Measurements from ENCODE around the gene FKBP10. TPM values are rescaled to one million over a fixed set of nuclear protein-coding genes. Genes with fewer than 3 reads are reported as not detected.

Gene FKBP10, protein sequence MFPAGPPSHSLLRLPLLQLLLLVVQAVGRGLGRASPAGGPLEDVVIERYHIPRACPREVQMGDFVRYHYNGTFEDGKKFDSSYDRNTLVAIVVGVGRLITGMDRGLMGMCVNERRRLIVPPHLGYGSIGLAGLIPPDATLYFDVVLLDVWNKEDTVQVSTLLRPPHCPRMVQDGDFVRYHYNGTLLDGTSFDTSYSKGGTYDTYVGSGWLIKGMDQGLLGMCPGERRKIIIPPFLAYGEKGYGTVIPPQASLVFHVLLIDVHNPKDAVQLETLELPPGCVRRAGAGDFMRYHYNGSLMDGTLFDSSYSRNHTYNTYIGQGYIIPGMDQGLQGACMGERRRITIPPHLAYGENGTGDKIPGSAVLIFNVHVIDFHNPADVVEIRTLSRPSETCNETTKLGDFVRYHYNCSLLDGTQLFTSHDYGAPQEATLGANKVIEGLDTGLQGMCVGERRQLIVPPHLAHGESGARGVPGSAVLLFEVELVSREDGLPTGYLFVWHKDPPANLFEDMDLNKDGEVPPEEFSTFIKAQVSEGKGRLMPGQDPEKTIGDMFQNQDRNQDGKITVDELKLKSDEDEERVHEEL
- total RNA-seq = 1.3 and 1.4 TPM in 2 replicates

DNA sequence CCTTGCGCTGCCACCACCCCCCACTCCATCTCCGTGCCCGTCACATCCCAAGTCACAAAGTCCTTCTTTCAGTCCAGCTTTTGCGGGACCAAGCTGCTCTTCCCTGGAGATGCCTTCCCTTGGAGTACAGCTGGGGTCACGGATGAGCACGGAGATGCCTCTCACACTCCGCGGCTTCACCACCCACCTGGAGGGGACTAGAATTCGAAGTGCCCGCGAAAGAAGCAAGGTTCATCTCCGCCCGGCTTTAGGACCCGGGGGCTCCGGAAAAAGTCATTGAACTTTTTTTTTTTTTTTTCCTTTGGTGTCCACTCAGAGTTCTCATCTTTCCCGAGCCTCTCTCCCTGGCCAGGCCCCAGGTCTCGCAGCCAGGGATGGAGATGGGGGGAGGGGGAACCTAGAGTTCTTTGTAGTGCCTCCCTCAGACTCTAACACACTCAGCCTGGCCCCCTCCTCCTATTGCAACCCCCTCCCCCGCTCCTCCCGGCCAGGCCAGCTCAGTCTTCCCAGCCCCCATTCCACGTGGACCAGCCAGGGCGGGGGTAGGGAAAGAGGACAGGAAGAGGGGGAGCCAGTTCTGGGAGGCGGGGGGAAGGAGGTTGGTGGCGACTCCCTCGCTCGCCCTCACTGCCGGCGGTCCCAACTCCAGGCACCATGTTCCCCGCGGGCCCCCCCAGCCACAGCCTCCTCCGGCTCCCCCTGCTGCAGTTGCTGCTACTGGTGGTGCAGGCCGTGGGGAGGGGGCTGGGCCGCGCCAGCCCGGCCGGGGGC, at the start of gene FKBP10:
FKBP10 (plus strand) TSS at position 624 of the 771 bp plus-strand sequence; CDS start at position 655, 31 bp downstream.
- H3K4me1 Mint-ChIP-seq (ENCODE audit: low read depth) = peaks cover 8% of the 10 kb centered on the region
- intact Hi-C loops (cut with micrococcal nuclease) = no loop called here
- no peak for DNase-seq (ENCODE audit: low spot score)

DNA sequence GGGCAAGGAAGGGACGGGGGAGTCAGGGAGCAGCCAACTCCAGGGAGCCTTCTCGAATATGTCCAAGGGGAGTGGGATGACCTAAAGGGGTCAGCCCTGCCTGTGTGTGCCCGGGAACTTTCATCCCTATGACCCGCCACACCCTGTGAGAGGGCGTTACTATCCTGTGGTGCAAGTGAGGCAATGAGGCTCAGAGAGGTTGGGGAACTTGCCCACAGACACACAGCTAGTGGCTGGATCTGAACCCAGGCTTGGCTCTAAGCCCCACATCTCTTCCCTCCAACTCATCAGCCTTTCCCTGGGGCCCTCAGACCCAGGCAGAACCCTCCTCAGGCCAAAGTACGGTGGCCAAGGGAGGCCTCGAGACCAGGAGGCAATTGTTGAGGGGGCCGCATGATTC, 49.5 kb upstream of the FKBP10 start:
- no peak overlapping the region for H3K4me3 Mint-ChIP-seq (ENCODE audit: low read depth)
- intact Hi-C loops (cut with micrococcal nuclease) = no loop called here
- no peaks in the 10 kb centered on the region for H3K9me3 Mint-ChIP-seq
- no peak for DNase-seq (ENCODE audit: low spot score)
- no peak overlapping the region for H3K27ac Mint-ChIP-seq
- no peaks in the 10 kb centered on the region for H3K4me1 Mint-ChIP-seq (ENCODE audit: low read depth)
- H3K27me3 Mint-ChIP-seq (ENCODE audit: low read depth) = no peaks in the 10 kb centered on the region
- H3K36me3 Mint-ChIP-seq (ENCODE audit: low read depth) = no peaks in the 10 kb centered on the region

More for the DNA sequence above, at the start of gene FKBP10:
- Mint-ChIP-seq H3K4me3 (ENCODE audit: low read depth) (peak within 1 kb of the TSS; percentile 86), H3K27ac (peak within 1 kb of the TSS; percentile 58), H3K27me3 (ENCODE audit: low read depth) (peaks cover 14% of the 10 kb centered on the region), H3K9me3 (no peaks in the 10 kb centered on the region), H3K36me3 (ENCODE audit: low read depth) (peaks cover 4% of the 10 kb centered on the region)

DNA sequence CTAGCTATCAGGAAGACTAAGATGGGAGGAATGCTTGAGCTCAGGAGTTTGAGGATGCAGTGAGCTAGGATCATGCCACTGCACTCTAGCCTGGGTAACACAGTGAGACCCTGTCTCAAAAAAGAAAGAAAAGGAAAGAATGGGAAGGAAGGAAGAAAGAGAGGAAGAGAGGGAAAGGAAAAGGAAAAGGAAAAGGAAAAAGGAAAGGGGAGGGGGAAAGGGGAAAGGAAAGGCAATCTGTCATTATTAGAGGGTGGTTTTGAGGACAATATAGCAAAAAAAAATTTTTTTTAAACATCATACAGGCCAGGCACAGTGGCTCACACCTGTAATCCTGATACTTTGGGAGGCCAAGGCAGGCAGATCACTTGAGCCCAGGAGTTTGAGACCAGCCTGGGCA, 46.7 kb upstream of the FKBP10 start:
- Mint-ChIP-seq H3K9me3 (no peaks in the 10 kb centered on the region), H3K36me3 (ENCODE audit: low read depth) (no peaks in the 10 kb centered on the region), H3K27ac (no peak overlapping the region), H3K4me3 (ENCODE audit: low read depth) (no peak overlapping the region), H3K27me3 (ENCODE audit: low read depth) (no peaks in the 10 kb centered on the region), H3K4me1 (ENCODE audit: low read depth) (no peaks in the 10 kb centered on the region)
- DNase-seq (ENCODE audit: low spot score) = no peak
- intact Hi-C loops (cut with micrococcal nuclease) = no loop called here

DNA sequence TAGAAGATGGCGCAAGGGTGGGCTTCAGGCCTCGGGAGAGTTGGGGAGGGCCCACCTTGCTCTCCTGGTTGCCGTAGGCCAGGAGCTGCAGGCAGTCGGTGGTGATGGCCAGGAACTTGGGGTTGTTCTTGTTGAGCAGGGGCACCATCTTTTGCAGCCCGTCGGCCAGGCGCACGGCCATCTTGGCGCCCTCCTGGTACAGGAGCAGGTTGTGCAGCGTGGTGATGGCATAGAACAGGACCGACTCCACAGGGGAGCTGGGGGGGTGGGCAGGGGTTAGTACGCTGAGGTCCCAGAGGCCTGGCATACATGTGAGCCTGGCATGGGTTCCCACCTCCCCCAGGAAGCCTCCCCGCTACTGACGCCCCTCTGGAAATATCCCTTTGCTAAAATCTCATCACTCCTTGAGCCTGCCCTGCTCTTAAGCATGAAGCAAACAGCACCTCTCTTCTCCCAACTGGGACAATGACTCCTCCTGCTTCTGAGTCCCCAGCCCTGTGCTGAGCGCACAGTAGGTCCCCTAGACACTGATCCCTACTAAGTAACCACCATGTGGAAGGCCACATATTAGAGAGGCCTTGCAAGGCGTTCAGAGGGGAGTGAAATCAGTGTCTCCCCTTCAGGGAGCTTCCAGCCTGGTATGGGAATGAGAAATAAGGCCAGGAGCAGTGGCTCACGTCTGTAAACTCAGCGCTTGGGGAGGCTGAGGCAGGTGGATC, 45.3 kb upstream of the FKBP10 start:
- H3K4me1 Mint-ChIP-seq (ENCODE audit: low read depth) = no peaks in the 10 kb centered on the region
- no peaks in the 10 kb centered on the region for H3K27me3 Mint-ChIP-seq (ENCODE audit: low read depth)
- no peak overlapping the region for H3K27ac Mint-ChIP-seq
- no peak for DNase-seq (ENCODE audit: low spot score)
- intact Hi-C loops (cut with micrococcal nuclease) = no loop called here
- no peak overlapping the region for H3K4me3 Mint-ChIP-seq (ENCODE audit: low read depth)
- no peaks in the 10 kb centered on the region for H3K9me3 Mint-ChIP-seq
- no peaks in the 10 kb centered on the region for H3K36me3 Mint-ChIP-seq (ENCODE audit: low read depth)

DNA sequence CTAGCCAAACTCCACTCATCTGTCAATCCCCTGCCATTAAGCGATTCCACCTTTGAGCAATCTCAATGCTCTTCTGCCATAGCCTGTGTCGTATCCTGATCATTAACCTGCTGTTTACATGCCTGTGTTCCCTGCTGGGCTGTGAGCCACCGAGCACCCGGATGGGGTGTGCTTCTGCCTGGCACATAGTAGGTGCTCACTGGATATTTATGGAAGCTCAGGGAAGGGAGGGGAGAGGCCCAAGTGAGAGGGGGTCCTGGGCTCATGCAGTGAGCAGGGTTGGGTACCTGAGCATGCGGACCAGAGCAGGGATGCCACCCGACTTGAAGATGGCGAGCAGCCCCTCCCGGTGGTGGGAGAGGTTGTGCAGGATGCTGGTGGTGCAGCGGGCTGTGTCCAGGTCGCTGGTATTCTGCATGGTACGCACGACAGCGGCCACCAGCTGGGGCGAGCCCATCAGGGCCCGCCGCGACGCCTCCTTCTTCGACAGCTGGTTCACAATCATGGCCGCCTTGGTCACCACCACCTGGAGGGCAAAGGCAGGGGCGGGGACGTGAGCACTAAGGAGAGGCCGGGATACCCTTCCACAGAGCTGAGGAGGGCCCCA, 44.0 kb upstream of the FKBP10 start:
- Mint-ChIP-seq H3K36me3 (ENCODE audit: low read depth) (no peaks in the 10 kb centered on the region), H3K27me3 (ENCODE audit: low read depth) (no peaks in the 10 kb centered on the region), H3K9me3 (no peaks in the 10 kb centered on the region), H3K27ac (no peak overlapping the region), H3K4me3 (ENCODE audit: low read depth) (no peak overlapping the region), H3K4me1 (ENCODE audit: low read depth) (no peaks in the 10 kb centered on the region)
- intact Hi-C loops (cut with micrococcal nuclease) = no loop called here
- DNase-seq (ENCODE audit: low spot score) = no peak

DNA sequence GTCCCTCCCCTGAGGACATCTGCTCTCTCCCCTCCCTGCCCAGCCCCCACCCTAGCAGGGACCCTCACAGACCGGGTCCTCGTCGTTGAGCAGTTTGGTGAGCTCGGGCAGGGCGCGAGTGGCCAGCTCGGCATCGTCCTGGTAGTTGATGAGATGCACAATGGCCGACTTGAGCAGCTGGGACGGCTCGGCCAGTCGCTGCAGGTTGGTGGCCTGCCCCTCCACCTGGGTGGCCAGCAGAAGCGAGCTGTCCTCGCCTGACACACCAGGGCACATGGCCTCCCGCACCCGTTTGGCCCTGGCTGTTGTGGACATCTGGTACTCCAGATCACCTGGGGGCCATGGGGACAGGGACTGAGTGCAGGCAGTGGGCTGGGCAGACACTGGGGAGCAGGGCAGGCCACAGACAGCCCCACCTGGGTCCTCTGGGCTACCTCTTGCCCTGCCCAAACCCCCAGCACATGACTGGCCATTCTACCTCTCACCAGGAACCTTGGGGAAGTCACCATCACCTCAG, 43.4 kb upstream of the FKBP10 start:
- H3K4me3 Mint-ChIP-seq (ENCODE audit: low read depth) = no peak overlapping the region
- H3K27ac Mint-ChIP-seq = no peak overlapping the region
- no peaks in the 10 kb centered on the region for H3K36me3 Mint-ChIP-seq (ENCODE audit: low read depth)

DNA sequence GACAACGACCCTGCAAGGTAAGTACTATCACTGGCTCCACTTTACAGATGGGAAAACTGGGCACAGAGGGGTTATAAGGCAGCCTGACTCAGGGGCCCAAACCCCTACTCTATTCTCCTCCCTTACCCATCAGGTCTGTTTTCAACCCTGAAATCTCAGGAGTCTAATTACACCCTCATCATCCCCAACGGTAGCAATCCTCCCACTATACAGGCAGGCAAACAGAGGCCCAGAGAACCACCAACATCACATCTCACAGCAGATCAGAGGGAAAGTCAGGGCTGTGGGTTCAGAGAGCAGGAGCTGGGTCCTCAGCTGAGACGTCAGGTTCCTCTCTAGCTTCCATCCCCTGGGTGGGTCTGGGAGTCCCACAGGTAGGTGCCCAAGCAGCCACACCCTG, 42.8 kb upstream of the FKBP10 start:
- Mint-ChIP-seq H3K27me3 (ENCODE audit: low read depth) (no peaks in the 10 kb centered on the region), H3K27ac (no peak overlapping the region), H3K4me1 (ENCODE audit: low read depth) (no peaks in the 10 kb centered on the region), H3K4me3 (ENCODE audit: low read depth) (no peak overlapping the region), H3K36me3 (ENCODE audit: low read depth) (no peaks in the 10 kb centered on the region), H3K9me3 (no peaks in the 10 kb centered on the region)
- intact Hi-C loops (cut with micrococcal nuclease) = no loop called here
- no peak for DNase-seq (ENCODE audit: low spot score)

More for the DNA sequence above, 43.4 kb upstream of the FKBP10 start:
- no peaks in the 10 kb centered on the region for H3K27me3 Mint-ChIP-seq (ENCODE audit: low read depth)
- no peaks in the 10 kb centered on the region for H3K4me1 Mint-ChIP-seq (ENCODE audit: low read depth)
- H3K9me3 Mint-ChIP-seq = no peaks in the 10 kb centered on the region
- no peak for DNase-seq (ENCODE audit: low spot score)
- intact Hi-C loops (cut with micrococcal nuclease) = no loop called here

DNA sequence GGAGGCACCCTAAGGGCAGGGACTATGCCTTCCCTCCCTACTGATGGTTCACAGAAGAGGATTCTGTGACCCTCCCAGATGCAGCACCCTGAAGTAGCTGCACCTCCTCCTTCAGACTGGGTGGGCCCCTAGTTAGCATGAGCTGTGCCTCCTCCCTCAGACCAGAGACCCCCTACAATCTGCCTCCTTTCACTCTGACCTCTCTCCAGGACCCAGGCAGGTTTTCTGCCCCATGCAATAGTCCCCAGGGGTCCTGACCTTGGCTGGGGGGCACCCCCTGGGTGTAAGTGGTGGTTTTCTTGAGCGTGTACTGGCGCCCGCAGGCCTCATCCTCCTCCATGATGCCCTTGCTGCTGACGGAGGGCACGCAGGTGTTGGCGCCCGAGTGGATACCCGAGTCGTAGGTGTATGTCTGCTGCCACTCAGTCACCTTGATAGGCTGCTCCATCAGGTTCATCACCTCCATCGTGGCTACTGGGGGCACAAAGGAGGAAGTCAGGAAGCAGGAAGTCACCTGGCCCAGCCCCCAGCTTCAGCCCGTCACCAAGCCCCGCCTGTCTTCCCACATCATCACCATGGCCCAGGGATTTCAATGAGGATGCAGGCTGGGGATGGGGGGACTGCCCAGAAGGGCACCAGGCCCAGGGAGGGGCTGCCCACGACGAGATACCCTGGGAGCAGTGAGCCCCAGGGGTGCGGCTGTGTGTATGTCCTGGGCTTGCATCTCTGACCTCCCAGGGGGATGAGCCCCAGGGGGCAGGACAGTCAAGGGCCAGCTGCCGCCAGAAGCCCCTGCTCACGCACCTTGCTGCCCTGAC, 41.2 kb upstream of the FKBP10 start:
- intact Hi-C loops (cut with micrococcal nuclease) = no loop called here
- no peaks in the 10 kb centered on the region for H3K27me3 Mint-ChIP-seq (ENCODE audit: low read depth)
- H3K36me3 Mint-ChIP-seq (ENCODE audit: low read depth) = no peaks in the 10 kb centered on the region
- no peaks in the 10 kb centered on the region for H3K9me3 Mint-ChIP-seq
- H3K4me1 Mint-ChIP-seq (ENCODE audit: low read depth) = no peaks in the 10 kb centered on the region
- H3K27ac Mint-ChIP-seq = no peak overlapping the region
- no peak for DNase-seq (ENCODE audit: low spot score)
- H3K4me3 Mint-ChIP-seq (ENCODE audit: low read depth) = no peak overlapping the region

DNA sequence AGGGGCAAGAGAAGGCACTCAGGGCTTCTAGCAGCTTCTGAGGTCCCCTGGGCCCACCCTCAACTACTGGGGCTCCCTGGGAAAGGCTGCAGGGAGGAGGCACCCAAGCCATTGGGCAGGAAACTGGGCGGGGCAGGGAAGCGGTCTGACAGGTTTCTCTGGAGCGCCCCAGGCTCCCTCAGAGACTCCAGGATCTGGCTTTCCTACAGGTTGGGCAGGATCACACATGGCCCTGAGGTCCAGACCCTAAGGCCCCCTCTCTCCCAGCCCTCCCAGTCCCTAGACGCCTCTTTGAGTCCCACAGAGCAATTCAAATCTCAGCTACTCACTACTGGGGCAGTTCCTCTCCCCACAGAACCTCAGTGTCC, 40.6 kb upstream of the FKBP10 start:
- Mint-ChIP-seq H3K4me3 (ENCODE audit: low read depth) (no peak overlapping the region), H3K9me3 (no peaks in the 10 kb centered on the region), H3K27me3 (ENCODE audit: low read depth) (no peaks in the 10 kb centered on the region), H3K36me3 (ENCODE audit: low read depth) (no peaks in the 10 kb centered on the region), H3K27ac (no peak overlapping the region), H3K4me1 (ENCODE audit: low read depth) (no peaks in the 10 kb centered on the region)
- no peak for DNase-seq (ENCODE audit: low spot score)
- intact Hi-C loops (cut with micrococcal nuclease) = no loop called here

DNA sequence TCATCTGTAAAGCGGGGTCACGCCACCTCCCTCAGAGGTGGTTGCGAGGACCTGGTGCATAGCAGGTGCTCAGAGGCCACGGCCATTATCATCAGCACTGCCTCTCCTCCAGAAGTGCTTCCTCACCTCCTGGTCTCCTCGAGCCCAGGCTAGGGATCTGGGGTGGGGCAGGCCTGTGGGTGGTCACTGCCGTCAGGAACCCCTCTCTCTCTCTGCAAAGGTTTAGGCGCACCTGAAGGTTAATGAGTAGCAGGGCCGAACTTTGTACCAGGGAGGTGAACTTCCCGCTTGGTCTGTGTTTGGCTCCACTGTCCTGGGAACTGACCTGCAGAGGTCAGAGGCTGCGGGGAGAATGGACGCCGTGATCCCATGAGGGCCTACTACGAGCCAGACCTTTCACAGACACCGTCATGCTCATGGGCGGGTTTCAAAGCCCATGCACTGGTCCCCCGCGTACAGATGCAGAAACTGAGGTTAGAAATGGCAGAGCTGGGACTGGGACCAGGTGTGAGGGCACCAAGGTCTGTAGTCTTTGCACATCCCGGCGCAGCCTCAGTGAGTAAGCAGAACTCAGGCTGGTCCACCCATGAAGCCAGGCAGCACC, 40.1 kb upstream of the FKBP10 start:
- H3K9me3 Mint-ChIP-seq = no peaks in the 10 kb centered on the region

DNA sequence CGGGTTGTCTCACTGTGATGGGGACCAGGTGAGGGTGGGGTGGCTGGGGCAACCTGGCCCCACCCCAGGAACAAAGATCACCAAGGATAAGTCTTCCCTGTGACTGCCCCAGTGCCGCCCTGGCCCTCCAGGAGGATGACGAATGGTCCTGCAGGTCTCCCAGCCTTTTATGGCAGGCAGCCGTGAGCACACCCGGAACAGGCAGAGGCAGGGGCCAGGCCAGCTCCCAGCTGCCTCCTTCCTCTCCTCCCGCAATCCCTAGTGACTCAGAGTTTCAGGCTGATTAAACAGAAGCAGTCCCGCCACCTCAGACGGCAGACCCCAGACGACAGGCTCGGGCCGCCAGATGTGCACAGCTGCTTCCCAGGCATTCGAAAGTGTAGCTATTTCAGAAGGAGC, 39.6 kb upstream of the FKBP10 start:
- intact Hi-C loops (cut with micrococcal nuclease) = no loop called here
- no peak overlapping the region for H3K27ac Mint-ChIP-seq
- no peak overlapping the region for H3K4me3 Mint-ChIP-seq (ENCODE audit: low read depth)
- no peaks in the 10 kb centered on the region for H3K4me1 Mint-ChIP-seq (ENCODE audit: low read depth)
- DNase-seq (ENCODE audit: low spot score) = no peak
- H3K27me3 Mint-ChIP-seq (ENCODE audit: low read depth) = no peaks in the 10 kb centered on the region
- H3K9me3 Mint-ChIP-seq = no peaks in the 10 kb centered on the region
- H3K36me3 Mint-ChIP-seq (ENCODE audit: low read depth) = no peaks in the 10 kb centered on the region

More for the DNA sequence above, 40.1 kb upstream of the FKBP10 start:
- Mint-ChIP-seq H3K36me3 (ENCODE audit: low read depth) (no peaks in the 10 kb centered on the region), H3K4me1 (ENCODE audit: low read depth) (no peaks in the 10 kb centered on the region), H3K27me3 (ENCODE audit: low read depth) (no peaks in the 10 kb centered on the region), H3K27ac (no peak overlapping the region), H3K4me3 (ENCODE audit: low read depth) (no peak overlapping the region)
- no peak for DNase-seq (ENCODE audit: low spot score)
- intact Hi-C loops (cut with micrococcal nuclease) = no loop called here
